ENCODE measurements around the gene INPP5D. TPM values are rescaled to one million over a fixed set of nuclear protein-coding genes. Genes with fewer than 3 reads are reported as not detected.

Gene INPP5D
- total RNA-seq, 4 donors from 2014 or later: 22.8 to 55.3 (median 42.1) TPM

DNA sequence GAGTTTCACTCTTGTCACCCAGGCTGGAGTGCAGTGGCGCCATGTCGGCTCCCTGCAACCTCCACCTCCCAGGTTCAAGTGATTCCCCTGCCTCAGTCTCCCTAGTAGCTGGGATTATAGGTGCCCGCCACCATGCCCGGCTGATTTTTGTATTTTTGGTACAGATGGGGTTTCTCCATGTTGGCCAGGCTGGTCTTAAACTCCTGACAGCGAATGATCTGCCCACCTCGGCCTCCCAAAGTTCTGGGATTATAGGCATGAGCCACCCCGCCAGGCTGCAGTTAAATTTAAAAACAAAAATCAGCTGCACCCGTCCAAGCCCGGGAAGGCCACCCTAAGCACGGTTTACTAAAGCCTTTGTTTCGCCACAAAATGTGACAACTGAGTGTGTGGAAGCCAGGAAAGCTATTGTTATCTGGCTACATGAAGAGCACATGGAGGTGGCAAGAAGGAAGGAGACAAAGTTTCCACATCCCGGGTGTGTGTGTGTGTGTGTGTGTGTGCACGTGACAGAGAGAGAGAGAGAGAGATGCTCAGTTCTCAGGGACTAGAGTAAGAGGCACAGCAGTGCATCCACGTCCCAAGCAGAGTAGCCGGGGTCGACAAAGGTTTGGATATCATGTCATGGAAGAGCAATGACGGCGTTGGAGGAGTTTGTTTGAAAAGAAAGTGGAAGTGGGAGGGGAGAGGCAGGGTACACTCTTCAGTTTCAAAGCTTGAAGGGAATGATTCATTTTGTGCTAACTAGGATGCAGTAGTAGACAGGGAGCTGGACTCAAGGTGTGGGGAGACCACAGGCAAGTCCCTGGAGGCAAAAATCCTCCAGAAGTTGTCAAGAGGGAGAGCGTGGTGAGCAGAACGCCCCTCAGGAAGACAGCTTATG, 20.1 kb downstream of the INPP5D start:
- H3K9me3 ChIP-seq: no peaks in the 10 kb centered on the region
- 78 to 83% methylated on average over 20 of the region's 20 CpGs for WGBS, 2 donors
- TF ChIP-seq, protein P1, sequence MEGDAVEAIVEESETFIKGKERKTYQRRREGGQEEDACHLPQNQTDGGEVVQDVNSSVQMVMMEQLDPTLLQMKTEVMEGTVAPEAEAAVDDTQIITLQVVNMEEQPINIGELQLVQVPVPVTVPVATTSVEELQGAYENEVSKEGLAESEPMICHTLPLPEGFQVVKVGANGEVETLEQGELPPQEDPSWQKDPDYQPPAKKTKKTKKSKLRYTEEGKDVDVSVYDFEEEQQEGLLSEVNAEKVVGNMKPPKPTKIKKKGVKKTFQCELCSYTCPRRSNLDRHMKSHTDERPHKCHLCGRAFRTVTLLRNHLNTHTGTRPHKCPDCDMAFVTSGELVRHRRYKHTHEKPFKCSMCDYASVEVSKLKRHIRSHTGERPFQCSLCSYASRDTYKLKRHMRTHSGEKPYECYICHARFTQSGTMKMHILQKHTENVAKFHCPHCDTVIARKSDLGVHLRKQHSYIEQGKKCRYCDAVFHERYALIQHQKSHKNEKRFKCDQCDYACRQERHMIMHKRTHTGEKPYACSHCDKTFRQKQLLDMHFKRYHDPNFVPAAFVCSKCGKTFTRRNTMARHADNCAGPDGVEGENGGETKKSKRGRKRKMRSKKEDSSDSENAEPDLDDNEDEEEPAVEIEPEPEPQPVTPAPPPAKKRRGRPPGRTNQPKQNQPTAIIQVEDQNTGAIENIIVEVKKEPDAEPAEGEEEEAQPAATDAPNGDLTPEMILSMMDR (IDR thresholded peaks at IDR 0.05): no peak
- TF ChIP-seq POLR2A (IDR thresholded peaks at IDR 0.05) (no peak), EP300 (IDR thresholded peaks at IDR 0.05) (no peak)
- H3K4me1 ChIP-seq: peaks cover 0 to 53% (median 15%) of the 10 kb centered on the region in 4 donors
- no peak overlapping the region for H3K4me3 ChIP-seq
- no peaks in the 10 kb centered on the region for H3K27me3 ChIP-seq
- no peaks in the 10 kb centered on the region for H3K36me3 ChIP-seq
- peak overlapping the region in 2 of 4 donors; percentile 73 to 81 for H3K27ac ChIP-seq
- DNase-seq (ENCODE audit: low spot score in 2 of 2): no peak

DNA sequence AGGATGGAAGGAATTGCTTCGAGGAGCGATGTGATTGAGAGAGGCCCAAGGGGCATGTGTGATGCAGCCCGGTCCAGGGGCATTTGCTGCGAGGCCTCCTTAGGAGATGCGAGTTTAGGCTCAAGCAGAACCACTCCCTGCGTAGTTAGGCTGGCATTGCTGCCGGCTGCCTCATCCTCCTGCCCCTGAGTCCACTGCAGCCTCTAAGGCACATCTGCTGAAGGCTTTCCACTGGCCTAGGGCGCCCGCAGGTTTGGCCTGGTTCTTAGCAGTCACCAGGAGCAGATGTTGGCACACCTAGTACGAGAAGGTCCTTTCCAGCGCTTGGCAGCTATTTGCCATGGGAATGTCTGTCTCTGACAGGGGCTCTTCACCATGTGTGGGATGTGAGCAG, 20.7 kb downstream of the INPP5D start:
- DNase-seq (ENCODE audit: low spot score in 2 of 2): no peak
- 75 to 87% methylated on average over 11 of the region's 11 CpGs for WGBS, 2 donors
- H3K27me3 ChIP-seq: no peaks in the 10 kb centered on the region
- H3K9me3 ChIP-seq: no peaks in the 10 kb centered on the region
- peaks cover 0 to 57% (median 15%) of the 10 kb centered on the region in 4 donors for H3K4me1 ChIP-seq
- H3K36me3 ChIP-seq: no peaks in the 10 kb centered on the region
- TF ChIP-seq, protein P1 (IDR thresholded peaks at IDR 0.05): no peak
- TF ChIP-seq POLR2A (IDR thresholded peaks at IDR 0.05) (no peak), EP300 (IDR thresholded peaks at IDR 0.05) (no peak)
- no peak overlapping the region for H3K4me3 ChIP-seq
- H3K27ac ChIP-seq: peak overlapping the region in 2 of 4 donors; percentile 73 to 81

DNA sequence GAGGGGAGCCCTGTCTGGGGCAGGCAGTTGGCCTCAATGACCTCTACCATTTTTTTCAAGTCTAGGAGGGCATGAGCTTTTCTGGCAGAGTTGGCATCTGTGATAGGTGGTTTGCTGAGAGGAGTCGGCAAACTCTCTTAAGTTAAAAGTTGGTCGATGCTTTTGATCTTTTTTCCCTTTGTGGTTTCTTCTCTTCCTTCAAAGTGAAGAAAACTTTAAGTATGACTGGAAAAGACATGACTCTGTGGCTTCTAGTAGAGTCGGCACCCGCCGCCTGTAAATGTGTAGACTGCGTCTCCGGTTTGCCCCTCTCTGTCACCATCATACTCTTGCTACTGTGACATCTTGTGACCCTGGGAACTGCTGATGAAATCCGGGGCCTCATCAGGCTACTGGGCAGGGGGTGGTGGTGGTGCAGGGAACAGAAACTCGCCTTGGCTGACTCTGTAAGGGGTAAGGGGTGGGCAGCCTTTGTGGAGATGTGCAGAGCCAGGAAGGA, 21.1 kb downstream of the INPP5D start:
- Histone ChIP-seq H3K4me3 (no peak overlapping the region), H3K27me3 (no peaks in the 10 kb centered on the region), H3K4me1 (peaks cover 0 to 59% (median 15%) of the 10 kb centered on the region in 4 donors), H3K9me3 (no peaks in the 10 kb centered on the region), H3K36me3 (no peaks in the 10 kb centered on the region), H3K27ac (peak overlapping the region in 2 of 4 donors; percentile 73 to 81)
- no peak for TF ChIP-seq EP300 (IDR thresholded peaks at IDR 0.05)
- WGBS, 2 donors: 76 to 79% methylated on average over 9 of the region's 9 CpGs
- no peak for DNase-seq (ENCODE audit: low spot score in 2 of 2)

DNA sequence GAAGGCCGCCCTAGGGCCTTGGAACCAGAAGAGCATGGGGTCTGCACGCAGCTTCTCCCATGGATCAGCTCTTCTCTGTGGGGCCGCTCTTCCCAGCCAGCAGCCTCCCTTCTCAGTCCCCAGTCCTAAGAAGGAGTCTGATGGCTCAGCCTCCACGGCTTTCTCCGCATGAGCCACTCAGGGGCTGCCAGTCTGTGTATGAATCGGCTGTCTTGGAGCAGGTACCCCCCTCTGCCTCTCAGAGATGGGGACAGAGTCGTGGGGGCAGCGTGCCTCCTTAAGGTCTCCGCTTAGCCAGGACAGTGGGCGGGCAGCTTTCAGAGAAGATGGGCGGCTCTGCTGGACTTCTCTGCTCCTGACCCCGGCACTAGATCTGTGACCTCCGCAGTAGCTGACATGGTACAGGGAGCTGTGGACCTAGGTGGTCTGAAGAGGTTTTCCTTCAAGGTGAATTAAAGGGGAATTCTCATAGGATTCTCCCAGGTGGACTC, 21.6 kb downstream of the INPP5D start:
- Histone ChIP-seq H3K4me1 (peaks cover 0 to 61% (median 16%) of the 10 kb centered on the region in 4 donors), H3K9me3 (no peaks in the 10 kb centered on the region), H3K27me3 (no peaks in the 10 kb centered on the region), H3K27ac (peak overlapping the region in 2 of 4 donors; percentile 73 to 81), H3K36me3 (no peaks in the 10 kb centered on the region), H3K4me3 (no peak overlapping the region)
- WGBS, 2 donors: 87 to 90% methylated on average over 10 to 13 of the region's 13 CpGs
- DNase-seq (ENCODE audit: low spot score in 2 of 2): no peak
- no peak for TF ChIP-seq EP300 (IDR thresholded peaks at IDR 0.05)
- TF ChIP-seq POLR2A (IDR thresholded peaks at IDR 0.05): no peak
- TF ChIP-seq, protein P1 (IDR thresholded peaks at IDR 0.05): no peak

DNA sequence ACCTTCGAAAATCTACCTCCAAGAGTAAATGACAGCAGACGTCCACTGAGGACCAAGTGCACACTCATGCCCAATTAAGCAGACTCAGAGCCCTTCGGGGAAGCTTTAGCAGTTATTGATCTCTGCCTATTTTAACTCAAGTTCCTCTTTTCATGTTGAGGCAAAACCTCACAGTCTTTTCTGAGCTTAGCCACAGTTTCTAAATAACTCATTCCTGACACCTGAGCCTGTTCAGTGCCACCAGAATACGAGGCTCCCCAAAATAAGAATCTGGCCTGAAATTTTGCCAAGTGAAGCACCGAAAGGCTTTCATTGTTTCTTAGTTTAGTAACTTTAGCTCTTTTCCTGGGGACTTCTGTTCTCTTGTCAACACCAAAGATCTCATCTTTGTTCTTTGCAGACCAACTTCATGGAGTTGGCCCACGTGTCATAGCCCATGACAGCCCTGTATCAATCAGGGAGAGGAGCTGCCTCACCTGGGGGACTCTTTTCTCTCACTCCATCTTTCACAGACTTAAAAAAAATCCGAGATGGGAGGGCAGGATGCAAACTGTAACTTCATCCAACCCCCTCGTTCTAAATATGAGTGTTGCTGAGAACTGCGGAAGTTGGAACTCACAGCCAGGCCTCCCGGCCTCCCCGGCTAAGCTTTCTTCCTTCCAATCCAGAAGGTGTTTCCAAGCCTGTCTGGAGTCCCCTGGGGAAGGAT, 22.2 kb downstream of the INPP5D start:
- no peak for DNase-seq (ENCODE audit: low spot score in 2 of 2)
- TF ChIP-seq, protein P1 (IDR thresholded peaks at IDR 0.05): no peak
- TF ChIP-seq EP300 (IDR thresholded peaks at IDR 0.05) (no peak), POLR2A (IDR thresholded peaks at IDR 0.05) (no peak)
- Histone ChIP-seq H3K27me3 (no peaks in the 10 kb centered on the region), H3K36me3 (no peaks in the 10 kb centered on the region), H3K9me3 (no peaks in the 10 kb centered on the region), H3K27ac (peak overlapping the region in 3 of 4 donors; percentile 65 to 81 (median 73)), H3K4me3 (no peak overlapping the region), H3K4me1 (peaks cover 0 to 58% (median 18%) of the 10 kb centered on the region in 4 donors)
- 67 to 82% methylated on average over 10 to 11 of the region's 11 CpGs for WGBS, 2 donors
